Measurements from ENCODE around the gene DHX32. TPM values are rescaled to one million over a fixed set of nuclear protein-coding genes. Genes with fewer than 3 reads are reported as not detected.
"Not testable (repeated sequence)": the region's sequence is repeated elsewhere in the genome, so short reads cannot be mapped to it uniquely, and the experiment has no call there.

The DHX32 gene
- total RNA-seq, 1 donor from 2014 or later, result 39.4 TPM

- H3K9me3 Mint-ChIP-seq (ENCODE audit: unreplicated experiment), result no peaks in the 10 kb centered on the region
- no peak for TF ChIP-seq CTCF (IDR thresholded peaks at IDR 0.05; ENCODE audit: insufficient read depth, low read depth, low read length)
- no peak for TF ChIP-seq EZH2 (IDR thresholded peaks at IDR 0.05; ENCODE audit: insufficient read depth, low read length)
- Histone ChIP-seq H3K4me1 (ENCODE audit: insufficient read depth, low read length) (no peaks in the 10 kb centered on the region), H3K9ac (ENCODE audit: low read length) (no peak overlapping the region), H3K4me2 (ENCODE audit: low read length) (no peak overlapping the region), H3K27ac (ENCODE audit: low read depth, low read length) (no peak overlapping the region), H3K36me3 (ENCODE audit: insufficient read depth, low read length) (no peaks in the 10 kb centered on the region), H3K79me2 (ENCODE audit: insufficient read depth, low read length) (no peaks in the 10 kb centered on the region), H3K9me3 (ENCODE audit: insufficient read depth, low read depth, low read length) (no peaks in the 10 kb centered on the region), H4K20me1 (ENCODE audit: insufficient read depth, low read length) (no peaks in the 10 kb centered on the region), H2AFZ (ENCODE audit: low read depth, low read length) (no peak overlapping the region), H3K27me3 (ENCODE audit: insufficient read depth, low read length) (no peaks in the 10 kb centered on the region), H3K4me3 (ENCODE audit: insufficient read depth, low read depth, low read length) (no peak overlapping the region)
- FAIRE-seq (no peak), DNase-seq (ENCODE audit: low read depth) (no peak)
- no peak overlapping the region for H3K27ac Mint-ChIP-seq (ENCODE audit: unreplicated experiment)
- H3K27me3 Mint-ChIP-seq (ENCODE audit: low read depth, unreplicated experiment), result no peaks in the 10 kb centered on the region
- H3K4me1 Mint-ChIP-seq (ENCODE audit: low read depth, unreplicated experiment), result peaks cover 13% of the 10 kb centered on the region
- H3K4me3 Mint-ChIP-seq (ENCODE audit: unreplicated experiment), result no peak overlapping the region
- H3K36me3 Mint-ChIP-seq (ENCODE audit: low read depth, unreplicated experiment), result no peaks in the 10 kb centered on the region
Observed at GRCh38 chr10:125916977-125917376, 35.9 kb upstream of the DHX32 start.

- H3K27ac Mint-ChIP-seq (ENCODE audit: unreplicated experiment); H2AFZ ChIP-seq (ENCODE audit: low read depth, low read length); H3K36me3 ChIP-seq (ENCODE audit: insufficient read depth, low read length); H3K4me1 ChIP-seq (ENCODE audit: insufficient read depth, low read length); H3K9me3 Mint-ChIP-seq (ENCODE audit: unreplicated experiment); H3K9me3 ChIP-seq (ENCODE audit: insufficient read depth, low read depth, low read length); H3K4me1 Mint-ChIP-seq (ENCODE audit: low read depth, unreplicated experiment); H3K9ac ChIP-seq (ENCODE audit: low read length); H3K4me2 ChIP-seq (ENCODE audit: low read length); H3K27me3 Mint-ChIP-seq (ENCODE audit: low read depth, unreplicated experiment); H3K4me3 Mint-ChIP-seq (ENCODE audit: unreplicated experiment); H3K36me3 Mint-ChIP-seq (ENCODE audit: low read depth, unreplicated experiment); DNase-seq (ENCODE audit: low read depth); H4K20me1 ChIP-seq (ENCODE audit: insufficient read depth, low read length); H3K79me2 ChIP-seq (ENCODE audit: insufficient read depth, low read length); FAIRE-seq; H3K4me3 ChIP-seq (ENCODE audit: insufficient read depth, low read depth, low read length); H3K27ac ChIP-seq (ENCODE audit: low read depth, low read length); H3K27me3 ChIP-seq (ENCODE audit: insufficient read depth, low read length): not testable (repeated sequence)
Observed at GRCh38 chr10:125913277-125913676, 32.2 kb upstream of the DHX32 start.

GRCh38 chr10:125911990-125912389, 30.9 kb upstream of the DHX32 start:
- Mint-ChIP-seq H3K9me3 (ENCODE audit: unreplicated experiment) (no peaks in the 10 kb centered on the region), H3K36me3 (ENCODE audit: low read depth, unreplicated experiment) (peaks cover 4% of the 10 kb centered on the region), H3K4me3 (ENCODE audit: unreplicated experiment) (no peak overlapping the region), H3K27ac (ENCODE audit: unreplicated experiment) (no peak overlapping the region), H3K27me3 (ENCODE audit: low read depth, unreplicated experiment) (no peaks in the 10 kb centered on the region), H3K4me1 (ENCODE audit: low read depth, unreplicated experiment) (peaks cover 4% of the 10 kb centered on the region)
- Histone ChIP-seq H3K36me3 (ENCODE audit: insufficient read depth, low read length) (no peaks in the 10 kb centered on the region), H2AFZ (ENCODE audit: low read depth, low read length) (no peak overlapping the region), H4K20me1 (ENCODE audit: insufficient read depth, low read length) (no peaks in the 10 kb centered on the region), H3K4me2 (ENCODE audit: low read length) (no peak overlapping the region), H3K4me1 (ENCODE audit: insufficient read depth, low read length) (no peaks in the 10 kb centered on the region), H3K9ac (ENCODE audit: low read length) (no peak overlapping the region), H3K27ac (ENCODE audit: low read depth, low read length) (no peak overlapping the region), H3K9me3 (ENCODE audit: insufficient read depth, low read depth, low read length) (no peaks in the 10 kb centered on the region), H3K79me2 (ENCODE audit: insufficient read depth, low read length) (no peaks in the 10 kb centered on the region), H3K27me3 (ENCODE audit: insufficient read depth, low read length) (no peaks in the 10 kb centered on the region), H3K4me3 (ENCODE audit: insufficient read depth, low read depth, low read length) (no peak overlapping the region)
- no peak for DNase-seq (ENCODE audit: low read depth)
- TF ChIP-seq EZH2 (IDR thresholded peaks at IDR 0.05; ENCODE audit: insufficient read depth, low read length) (no peak), CTCF (IDR thresholded peaks at IDR 0.05; ENCODE audit: insufficient read depth, low read depth, low read length) (no peak)
- FAIRE-seq, result no peak
